Left hindlimb (tissue), 1 donor: ENCODE measurements around the gene NDE1.

Source experiments
- DNase-seq: peaks from one replicate; pipeline ENCODE4 v3.0.0-alpha.2; 2018

The NDE1 gene

DNA sequence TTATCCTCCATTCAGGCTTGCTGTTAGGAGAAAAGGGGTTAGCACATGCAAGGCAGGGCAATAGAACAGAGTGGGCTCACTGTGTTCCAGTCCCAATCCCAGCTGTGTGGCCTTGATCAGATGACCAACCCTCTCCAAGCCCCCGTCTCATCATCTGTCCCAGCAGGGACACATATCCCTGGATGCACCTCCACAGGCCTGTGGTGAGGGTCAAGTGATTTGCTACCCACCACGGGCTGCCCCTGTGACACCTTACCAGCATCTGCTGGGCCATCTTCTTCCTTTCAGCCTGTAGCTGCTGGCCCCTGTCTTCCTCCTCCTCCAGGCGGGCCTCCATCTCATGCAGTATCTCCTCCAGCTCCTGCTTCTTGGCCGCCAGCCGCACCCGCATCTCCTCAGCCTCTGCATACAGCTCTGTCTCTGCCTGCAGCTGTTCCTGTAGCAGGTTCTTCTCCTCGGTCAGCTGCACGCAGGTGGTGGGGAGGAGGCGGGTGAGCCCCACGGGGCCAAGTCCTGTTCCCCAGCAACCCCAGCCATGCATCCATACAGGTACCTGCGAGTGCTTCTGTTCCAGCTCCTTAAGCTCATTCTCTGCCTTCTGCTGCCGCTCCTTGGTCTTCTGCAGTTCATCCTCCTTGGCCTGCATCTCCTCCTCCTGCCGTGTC is 91.3 kb downstream of the NDE1 start:
- no peak for DNase-seq

- no peak for DNase-seq
These were observed 92.7 kb downstream of the NDE1 start for GRCh38 chr16:15742716-15743115.

DNA sequence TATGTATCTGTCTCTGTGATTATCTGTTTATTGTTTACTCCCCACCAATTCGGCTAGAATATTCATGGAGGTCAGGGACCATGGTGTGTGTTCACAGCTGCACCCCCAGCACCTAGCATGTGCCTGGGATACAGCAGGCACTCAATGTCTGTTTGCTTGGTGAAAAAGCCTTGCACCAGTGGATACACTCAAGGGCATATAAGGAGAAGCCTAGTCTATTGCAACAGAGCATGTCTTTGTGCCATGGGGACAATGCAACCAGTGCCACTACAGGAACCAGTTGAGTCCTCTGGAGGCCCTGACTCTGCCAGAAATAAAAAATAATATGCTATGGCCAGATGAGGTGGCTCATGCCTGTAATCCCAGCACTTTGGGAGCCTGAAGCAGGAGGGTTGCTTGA is 93.6 kb downstream of the NDE1 start:
- DNase-seq: no peak

DNA sequence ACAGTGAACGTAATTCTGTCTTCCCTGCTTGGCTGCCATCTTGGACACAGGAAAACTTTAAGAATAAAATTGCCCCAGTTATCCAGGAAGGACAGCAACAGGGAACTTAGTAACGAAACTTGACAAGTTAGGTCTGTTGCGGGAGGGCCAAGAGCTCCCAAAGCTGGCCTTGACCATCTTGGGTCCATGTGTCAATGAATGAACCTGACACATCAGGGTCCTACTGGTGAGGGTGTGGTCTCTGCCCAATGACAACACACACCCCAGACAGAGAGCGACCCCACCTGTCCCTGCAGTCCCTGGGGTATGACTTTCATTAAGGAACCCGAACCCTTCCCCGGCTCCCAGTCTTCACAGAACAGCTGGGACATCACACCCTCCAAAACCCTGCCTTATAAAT is 96.3 kb downstream of the NDE1 start:
- no peak for DNase-seq

DNA sequence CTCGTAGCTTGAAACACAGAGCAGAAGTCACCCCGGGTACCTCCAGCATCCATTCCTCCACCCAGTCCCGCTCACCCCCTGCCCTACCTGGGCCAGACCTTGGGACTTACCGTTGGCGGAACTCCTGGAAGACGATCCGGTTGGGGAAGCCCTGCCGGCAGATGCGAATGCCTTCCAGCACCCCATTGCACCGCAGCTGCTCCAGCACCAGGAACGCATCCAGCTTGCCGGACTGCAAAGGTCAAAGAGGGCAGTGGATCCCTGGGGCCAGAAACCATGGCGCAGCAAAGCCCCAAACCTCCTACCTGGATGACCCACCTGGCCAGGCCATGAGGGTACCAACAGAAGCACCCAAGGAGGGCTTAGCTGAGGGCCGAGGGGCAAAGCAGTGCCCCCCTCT is 97.9 kb downstream of the NDE1 start:
- no peak for DNase-seq

GRCh38 chr16:15748654-15749053 is 98.6 kb downstream of the NDE1 start:
- no peak for DNase-seq

GRCh38 chr16:15749371-15749770 is 99.3 kb downstream of the NDE1 start:
- no peak for DNase-seq

DNA sequence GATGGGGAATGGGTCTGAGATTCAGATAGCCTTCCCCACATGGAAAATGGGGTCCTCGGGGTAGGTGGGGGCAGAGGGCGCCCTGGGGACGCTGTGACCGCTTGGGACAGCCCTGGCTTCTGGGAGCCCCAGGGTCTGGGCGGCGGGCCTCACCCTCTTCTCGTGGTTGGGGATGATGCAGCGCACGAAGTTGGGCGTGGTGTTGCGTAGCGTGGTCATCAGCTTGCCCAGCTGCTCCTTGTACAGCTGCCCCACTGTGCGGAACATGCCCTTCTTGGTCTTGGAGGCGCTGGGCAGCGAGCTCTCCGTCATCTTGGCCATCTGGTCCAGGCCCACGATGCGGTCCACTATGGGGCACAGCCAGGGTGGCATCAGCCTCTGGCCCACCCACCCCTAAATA is 99.9 kb downstream of the NDE1 start:
- no peak for DNase-seq

GRCh38 chr16:15751940-15752339 is 101.9 kb downstream of the NDE1 start:
- DNase-seq: no peak

DNA sequence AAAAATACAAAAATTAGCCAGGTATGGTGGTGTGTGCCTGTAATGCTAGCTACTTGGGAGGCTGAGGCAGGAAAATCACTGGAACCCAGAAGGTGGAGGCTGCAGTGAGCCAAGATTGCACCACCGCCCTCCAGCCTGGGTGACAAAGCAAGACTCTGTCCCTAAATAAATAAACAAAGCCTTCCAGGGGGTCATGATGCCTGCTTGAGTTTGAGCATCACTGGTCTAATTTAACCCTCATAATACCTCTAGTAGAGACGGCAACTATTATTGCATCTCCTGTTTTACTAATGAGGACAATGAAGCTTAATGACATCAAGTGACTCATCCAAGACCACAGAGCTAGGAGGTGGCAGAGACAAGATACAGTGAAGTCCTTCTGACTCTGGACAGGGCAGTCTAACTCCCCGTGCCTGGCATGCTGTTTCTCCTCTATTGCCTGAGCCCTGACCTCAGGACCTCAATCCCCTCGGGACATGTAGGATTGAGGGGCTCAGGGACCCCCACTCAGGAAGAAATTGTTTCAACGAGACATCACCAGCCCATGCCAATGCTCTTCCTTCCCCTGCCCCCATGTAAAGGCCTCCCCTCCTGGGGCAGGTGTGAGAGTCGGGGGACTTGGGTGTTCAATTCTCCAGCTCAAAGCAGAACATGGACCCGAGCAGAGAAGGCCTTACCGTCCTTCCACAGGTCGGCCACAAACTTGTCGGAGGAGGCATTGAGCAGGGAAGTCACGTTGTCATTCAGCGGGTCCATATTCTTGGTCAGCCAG is 102.9 kb downstream of the NDE1 start:
- no peak for DNase-seq

GRCh38 chr16:15754821-15755534 is 104.9 kb downstream of the NDE1 start:
- no peak for DNase-seq

DNA sequence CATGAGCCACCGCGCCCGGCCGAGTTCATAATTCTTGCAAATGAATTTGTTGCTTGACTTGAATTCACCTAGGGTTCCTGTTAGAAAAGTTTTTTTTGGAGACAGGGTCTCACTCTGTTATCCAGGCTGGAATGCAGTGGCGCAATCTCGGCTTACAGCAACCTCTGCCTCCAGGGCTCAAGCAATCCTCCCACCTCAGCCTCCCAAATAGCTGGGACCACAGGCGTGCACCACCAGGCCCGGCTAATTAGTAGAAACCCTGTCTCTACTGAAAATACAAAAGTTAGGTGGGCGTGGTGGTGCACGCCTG is 107.0 kb downstream of the NDE1 start:
- no peak for DNase-seq

DNA sequence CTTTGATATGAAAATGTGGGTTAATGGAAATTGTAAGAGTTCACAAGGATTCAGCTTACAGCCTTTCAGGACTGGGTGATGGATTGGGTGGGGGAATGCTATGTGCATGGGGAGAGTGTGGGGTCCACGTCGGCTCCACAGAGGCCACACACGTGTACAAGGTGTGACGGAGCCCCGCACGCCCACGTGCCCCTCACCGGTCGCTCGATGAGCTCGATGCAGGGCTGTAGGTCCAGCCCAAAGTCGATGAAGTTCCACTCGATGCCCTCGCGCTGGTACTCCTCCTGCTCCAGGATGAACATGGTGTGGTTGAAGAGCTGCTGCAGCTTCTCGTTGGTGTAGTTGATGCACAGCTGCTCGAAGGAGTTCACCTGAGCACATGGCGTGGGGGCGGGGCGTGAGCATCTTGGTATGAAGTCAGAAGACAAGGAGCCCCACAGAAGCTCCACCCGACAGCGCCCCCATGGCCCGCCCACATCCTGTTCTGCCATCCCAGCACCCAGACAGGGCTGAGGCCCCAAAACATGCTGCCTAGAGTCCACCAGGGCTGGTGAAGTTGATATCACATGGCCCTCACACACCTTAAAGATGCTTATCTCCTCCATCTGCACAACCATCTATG is 107.7 kb downstream of the NDE1 start:
- no peak for DNase-seq

- DNase-seq: no peak
These were observed 109.0 kb downstream of the NDE1 start for GRCh38 chr16:15759070-15759469.

- DNase-seq: no peak
These were observed 110.1 kb downstream of the NDE1 start for GRCh38 chr16:15760129-15760528.

DNA sequence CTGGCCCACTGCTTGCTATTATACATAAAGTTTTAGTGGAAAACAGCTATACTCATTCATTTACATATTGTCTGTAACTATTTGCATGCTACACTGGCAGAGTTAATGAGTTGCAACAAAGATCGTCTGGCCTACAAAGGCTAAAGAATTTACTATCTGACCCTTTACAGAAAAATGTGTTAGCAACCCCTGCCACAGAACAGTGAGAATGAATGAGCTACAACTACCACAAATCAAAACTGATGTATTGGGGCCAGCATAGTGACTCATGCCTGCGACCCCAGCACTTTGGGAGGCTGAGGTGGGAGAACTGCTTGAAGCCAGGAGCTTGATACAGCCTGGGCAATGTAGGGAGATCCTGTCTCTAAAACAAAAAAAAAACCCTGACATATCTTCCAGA is 114.1 kb downstream of the NDE1 start:
- DNase-seq: no peak

GRCh38 chr16:15765116-15765515 is 115.1 kb downstream of the NDE1 start:
- no peak for DNase-seq

- DNase-seq: peak; percentile 49
These were observed 115.8 kb downstream of the NDE1 start for GRCh38 chr16:15765880-15766279.

- no peak for DNase-seq
These were observed 116.9 kb downstream of the NDE1 start for GRCh38 chr16:15766918-15767317.

DNA sequence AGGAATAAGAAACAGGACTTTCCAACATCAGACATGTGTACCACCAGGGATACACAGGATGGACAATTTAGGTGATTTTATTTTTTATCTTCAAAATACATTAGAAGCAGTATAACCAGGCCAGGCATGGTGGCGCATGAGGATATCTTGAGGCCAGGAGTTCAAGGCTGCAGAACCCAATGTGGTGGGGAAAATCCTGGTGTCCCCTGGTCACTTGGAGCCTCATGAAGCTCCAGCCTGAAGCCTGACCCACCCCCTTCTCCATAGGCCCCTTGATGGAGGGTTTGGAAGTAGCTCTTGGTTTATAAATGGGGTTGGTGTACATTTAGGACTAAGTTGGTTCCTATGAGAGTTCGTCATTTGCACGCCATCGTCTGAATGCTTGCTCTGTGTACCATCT is 118.2 kb downstream of the NDE1 start:
- DNase-seq: no peak

DNA sequence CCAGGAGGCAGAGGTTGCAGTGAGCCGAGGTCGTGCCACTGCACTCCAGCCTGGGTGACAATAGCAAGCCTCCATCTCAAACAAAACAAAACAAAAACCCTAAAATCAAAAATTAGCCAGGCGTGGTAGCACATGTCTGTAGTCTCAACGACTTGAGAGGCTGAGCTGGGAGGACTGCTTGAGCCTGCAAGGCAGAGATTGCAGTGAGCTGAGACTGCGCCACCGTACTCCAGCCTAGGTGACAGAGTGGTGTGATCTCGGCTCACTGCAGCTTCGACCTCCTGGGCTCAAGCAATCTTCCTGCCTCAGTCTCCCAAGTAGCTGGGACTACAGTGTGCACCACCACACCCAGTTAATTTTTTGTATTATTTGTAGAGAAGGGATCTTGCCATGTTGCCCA is 119.2 kb downstream of the NDE1 start:
- no peak for DNase-seq

- no peak for DNase-seq
These were observed 120.1 kb downstream of the NDE1 start for GRCh38 chr16:15770107-15770506.

- DNase-seq: no peak
These were observed 120.5 kb downstream of the NDE1 start for GRCh38 chr16:15770512-15770911.

DNA sequence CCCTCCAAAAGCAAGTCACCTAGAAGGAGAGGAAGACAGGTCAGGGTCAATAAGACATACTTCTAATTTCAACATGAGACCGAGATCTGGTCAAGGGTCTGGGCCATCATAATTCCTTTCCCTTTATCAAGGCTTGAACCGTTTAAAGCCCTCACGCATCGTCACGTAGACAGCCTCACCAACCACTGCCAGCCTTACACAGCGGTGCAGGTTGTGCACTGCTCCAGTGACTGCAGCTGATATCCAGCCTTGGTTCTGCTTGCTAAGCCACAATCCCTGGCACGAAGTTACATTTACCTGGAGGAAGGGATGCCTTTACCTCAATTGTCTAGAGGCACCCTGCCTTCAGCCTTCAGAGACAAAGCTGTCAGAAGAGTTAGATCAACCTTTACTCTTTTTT is 121.6 kb downstream of the NDE1 start:
- no peak for DNase-seq
